Keratinocyte (primary cell): ENCODE results near the gene DTD1.

Experiments
- EZH2 ChIP-seq: IDR thresholded peaks from one replicate; pipeline ENCODE4 v1.6.1; 2012; ENCODE audit warnings: inconsistent platforms, mild to moderate bottlenecking, low read length, moderate library complexity
- TF ChIP-seq, protein P1 (sequence below), 3 experiments: IDR thresholded peaks in 1 of 3; conservative IDR thresholded peaks in 1 of 3; optimal IDR thresholded peaks in 1 of 3; 2 replicates in 2 of 3; 3 replicates in 1 of 3; pipeline versions ENCODE3 to v1.5.1; 2011; ENCODE audit warnings: low read length in 3 of 3, mild to moderate bottlenecking in 3 of 3, moderate library complexity in 2 of 3, control low read depth in 1 of 3, inconsistent platforms in 1 of 3; ENCODE audit not compliant: insufficient read depth in 2 of 3; ENCODE audit errors: extremely low read depth in 1 of 3

DNA sequence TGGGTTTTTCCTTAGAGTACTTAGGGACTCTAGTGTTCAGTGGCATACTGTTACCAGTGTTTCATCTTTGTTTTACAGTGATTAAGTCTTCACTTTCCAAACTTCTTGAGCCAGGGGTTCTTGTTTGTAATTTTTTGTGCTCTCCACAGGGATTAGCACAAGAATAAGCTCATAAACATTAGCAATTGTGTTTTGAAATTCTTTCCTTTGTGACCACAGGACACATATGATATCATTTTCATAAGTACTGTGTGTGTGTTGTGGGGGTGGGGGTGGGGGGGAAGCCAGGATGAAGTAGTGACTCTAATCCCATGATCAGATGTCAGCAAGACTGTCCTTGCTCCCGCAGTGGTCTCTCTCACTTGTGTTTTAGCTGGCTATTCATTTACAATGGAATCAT lies 124.3 kb downstream of the DTD1 start:
- TF ChIP-seq, protein P1, sequence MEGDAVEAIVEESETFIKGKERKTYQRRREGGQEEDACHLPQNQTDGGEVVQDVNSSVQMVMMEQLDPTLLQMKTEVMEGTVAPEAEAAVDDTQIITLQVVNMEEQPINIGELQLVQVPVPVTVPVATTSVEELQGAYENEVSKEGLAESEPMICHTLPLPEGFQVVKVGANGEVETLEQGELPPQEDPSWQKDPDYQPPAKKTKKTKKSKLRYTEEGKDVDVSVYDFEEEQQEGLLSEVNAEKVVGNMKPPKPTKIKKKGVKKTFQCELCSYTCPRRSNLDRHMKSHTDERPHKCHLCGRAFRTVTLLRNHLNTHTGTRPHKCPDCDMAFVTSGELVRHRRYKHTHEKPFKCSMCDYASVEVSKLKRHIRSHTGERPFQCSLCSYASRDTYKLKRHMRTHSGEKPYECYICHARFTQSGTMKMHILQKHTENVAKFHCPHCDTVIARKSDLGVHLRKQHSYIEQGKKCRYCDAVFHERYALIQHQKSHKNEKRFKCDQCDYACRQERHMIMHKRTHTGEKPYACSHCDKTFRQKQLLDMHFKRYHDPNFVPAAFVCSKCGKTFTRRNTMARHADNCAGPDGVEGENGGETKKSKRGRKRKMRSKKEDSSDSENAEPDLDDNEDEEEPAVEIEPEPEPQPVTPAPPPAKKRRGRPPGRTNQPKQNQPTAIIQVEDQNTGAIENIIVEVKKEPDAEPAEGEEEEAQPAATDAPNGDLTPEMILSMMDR (optimal IDR thresholded peaks at IDR 0.05 in 1 of 3, IDR thresholded peaks at IDR 0.05 in 1 of 3, conservative IDR thresholded peaks at IDR 0.05 in 1 of 3; ENCODE audit: extremely low read depth in 1 of 3, insufficient read depth in 2 of 3, low read length in 3 of 3): no peak
- TF ChIP-seq EZH2: no peak
